ENCODE results near the gene GSX1.
"Not testable (repeated sequence)": the region's sequence is repeated elsewhere in the genome, so short reads cannot be mapped to it uniquely, and the experiment has no call there.

The GSX1 gene

GRCh38 chr13:27792393-27793218 is at the start of gene GSX1:
TSS of gene GSX1 (plus strand) at chr13:27792483. CDS start at chr13:27792691, 208 bp downstream.
- peak; percentile 76 for DNase-seq (ENCODE audit: low read depth)

GRCh38 chr13:27744801-27745200 is 47.5 kb upstream of the GSX1 start:
- no peak for DNase-seq (ENCODE audit: low read depth)

- DNase-seq (ENCODE audit: low read depth): no peak
These were observed 47.0 kb upstream of the GSX1 start for GRCh38 chr13:27745301-27745700.

- DNase-seq (ENCODE audit: low read depth): not testable (repeated sequence)
These were observed 44.1 kb upstream of the GSX1 start for GRCh38 chr13:27748143-27748542.

- no peak for DNase-seq (ENCODE audit: low read depth)
These were observed 40.2 kb upstream of the GSX1 start for GRCh38 chr13:27751953-27752532.

- no peak for DNase-seq (ENCODE audit: low read depth)
These were observed 26.6 kb upstream of the GSX1 start for GRCh38 chr13:27765650-27766049.

- peak; percentile 30 for DNase-seq (ENCODE audit: low read depth)
These were observed 21.5 kb upstream of the GSX1 start for GRCh38 chr13:27770809-27771208.

GRCh38 chr13:27772651-27773425 is 19.4 kb upstream of the GSX1 start:
- no peak for DNase-seq (ENCODE audit: low read depth)

- DNase-seq (ENCODE audit: low read depth): no peak
These were observed 18.1 kb upstream of the GSX1 start for GRCh38 chr13:27774169-27774568.

GRCh38 chr13:27774651-27775050 is 17.6 kb upstream of the GSX1 start:
- DNase-seq (ENCODE audit: low read depth): no peak

- no peak for DNase-seq (ENCODE audit: low read depth)
These were observed 16.3 kb upstream of the GSX1 start for GRCh38 chr13:27775943-27776342.

GRCh38 chr13:27782151-27782550 is 10.1 kb upstream of the GSX1 start:
- no peak for DNase-seq (ENCODE audit: low read depth)

- DNase-seq (ENCODE audit: low read depth): peak; percentile 16
These were observed 9.2 kb upstream of the GSX1 start for GRCh38 chr13:27783111-27783510.

GRCh38 chr13:27788271-27788670 is 4.0 kb upstream of the GSX1 start:
- DNase-seq (ENCODE audit: low read depth): no peak

GRCh38 chr13:27789153-27789494 is 3.2 kb upstream of the GSX1 start:
- no peak for DNase-seq (ENCODE audit: low read depth)

- no peak for DNase-seq (ENCODE audit: low read depth)
These were observed 2.6 kb upstream of the GSX1 start for GRCh38 chr13:27789495-27790303.

- DNase-seq (ENCODE audit: low read depth): no peak
These were observed 1.8 kb upstream of the GSX1 start for GRCh38 chr13:27790523-27790922.

GRCh38 chr13:27791146-27791900 is 960 bp upstream of the GSX1 start:
- DNase-seq (ENCODE audit: low read depth): no peak

- DNase-seq (ENCODE audit: low read depth): no peak
These were observed 336 bp upstream of the GSX1 start for GRCh38 chr13:27791901-27792392.

GRCh38 chr13:27793507-27794367 is 1.5 kb downstream of the GSX1 start:
- DNase-seq (ENCODE audit: low read depth): no peak

All from iris pigment epithelial cell (primary cell).